OCI-M2 (cell line): ENCODE data around the gene THEMIS.
"Not testable (repeated sequence)": the region's sequence is repeated elsewhere in the genome, so short reads cannot be mapped to it uniquely, and the experiment has no call there.

ENCODE experiments used
- DNase-seq: peaks from one replicate; lab custom pipeline; 2025; ENCODE audit not compliant: unreplicated experiment; lab: John Stamatoyannopoulos, UW

THEMIS gene, protein sequence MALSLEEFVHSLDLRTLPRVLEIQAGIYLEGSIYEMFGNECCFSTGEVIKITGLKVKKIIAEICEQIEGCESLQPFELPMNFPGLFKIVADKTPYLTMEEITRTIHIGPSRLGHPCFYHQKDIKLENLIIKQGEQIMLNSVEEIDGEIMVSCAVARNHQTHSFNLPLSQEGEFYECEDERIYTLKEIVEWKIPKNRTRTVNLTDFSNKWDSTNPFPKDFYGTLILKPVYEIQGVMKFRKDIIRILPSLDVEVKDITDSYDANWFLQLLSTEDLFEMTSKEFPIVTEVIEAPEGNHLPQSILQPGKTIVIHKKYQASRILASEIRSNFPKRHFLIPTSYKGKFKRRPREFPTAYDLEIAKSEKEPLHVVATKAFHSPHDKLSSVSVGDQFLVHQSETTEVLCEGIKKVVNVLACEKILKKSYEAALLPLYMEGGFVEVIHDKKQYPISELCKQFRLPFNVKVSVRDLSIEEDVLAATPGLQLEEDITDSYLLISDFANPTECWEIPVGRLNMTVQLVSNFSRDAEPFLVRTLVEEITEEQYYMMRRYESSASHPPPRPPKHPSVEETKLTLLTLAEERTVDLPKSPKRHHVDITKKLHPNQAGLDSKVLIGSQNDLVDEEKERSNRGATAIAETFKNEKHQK

DNA sequence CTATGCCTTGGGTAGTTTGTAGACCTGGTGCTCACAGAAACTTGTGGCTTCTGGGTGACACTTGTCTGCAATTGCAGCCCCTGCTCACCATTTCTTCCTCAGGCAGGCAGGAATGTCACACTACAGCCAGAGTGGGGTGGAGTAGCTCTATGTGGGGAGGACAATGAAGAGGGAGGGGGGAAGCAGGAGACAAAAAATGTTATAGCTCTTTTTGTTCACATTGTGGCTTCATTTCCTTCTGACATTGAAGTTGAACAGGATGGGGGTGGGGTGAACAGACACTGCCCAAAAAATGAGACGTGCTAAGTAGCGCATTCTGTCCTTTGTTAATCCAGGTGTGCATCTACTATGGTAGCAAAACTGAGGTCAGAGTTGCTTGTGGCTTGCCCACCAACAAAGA is at the start of gene THEMIS:
THEMIS (minus strand) TSS at position 124 of the 400 bp plus-strand sequence. CDS start 126 bp downstream, outside the sequence.
- DNase-seq: no peak

DNA sequence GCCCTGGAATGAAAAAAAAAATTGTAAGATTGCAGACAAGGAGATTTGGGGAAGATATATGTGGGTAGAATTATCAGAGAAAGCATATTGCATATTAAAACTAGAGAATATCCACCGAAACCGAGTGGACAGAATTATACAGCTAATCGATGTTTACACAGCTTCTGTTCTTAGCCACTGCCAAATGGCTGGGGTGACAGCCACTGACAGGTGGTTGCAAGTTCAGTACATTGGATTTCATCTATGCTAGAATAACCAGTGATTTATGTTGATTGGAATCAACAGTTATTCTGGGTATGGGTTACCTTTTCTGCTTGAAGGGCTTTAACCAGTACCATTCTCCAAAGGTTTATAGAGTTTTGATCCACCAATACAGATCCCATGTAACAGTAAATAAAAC is 48.4 kb upstream of the THEMIS start:
- no peak for DNase-seq

DNA sequence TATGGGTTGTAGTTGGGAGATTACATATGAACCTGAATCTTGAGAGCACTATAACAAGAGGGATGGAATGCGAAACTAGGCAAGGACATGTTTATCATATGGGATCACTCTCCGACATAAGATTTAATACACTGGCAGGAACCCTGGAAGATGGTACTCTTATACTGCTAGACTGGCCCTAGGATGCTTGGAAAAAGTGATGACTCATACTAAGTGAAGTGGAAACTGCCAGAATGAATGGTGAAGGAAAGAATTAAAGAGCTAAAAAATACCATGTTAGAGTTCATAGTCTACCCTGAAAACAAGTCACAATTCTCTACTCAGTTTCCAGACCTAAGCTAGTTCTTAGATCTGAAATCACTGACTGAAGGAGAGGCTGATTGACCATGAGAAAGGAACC is 45.5 kb upstream of the THEMIS start:
- no peak for DNase-seq

DNA sequence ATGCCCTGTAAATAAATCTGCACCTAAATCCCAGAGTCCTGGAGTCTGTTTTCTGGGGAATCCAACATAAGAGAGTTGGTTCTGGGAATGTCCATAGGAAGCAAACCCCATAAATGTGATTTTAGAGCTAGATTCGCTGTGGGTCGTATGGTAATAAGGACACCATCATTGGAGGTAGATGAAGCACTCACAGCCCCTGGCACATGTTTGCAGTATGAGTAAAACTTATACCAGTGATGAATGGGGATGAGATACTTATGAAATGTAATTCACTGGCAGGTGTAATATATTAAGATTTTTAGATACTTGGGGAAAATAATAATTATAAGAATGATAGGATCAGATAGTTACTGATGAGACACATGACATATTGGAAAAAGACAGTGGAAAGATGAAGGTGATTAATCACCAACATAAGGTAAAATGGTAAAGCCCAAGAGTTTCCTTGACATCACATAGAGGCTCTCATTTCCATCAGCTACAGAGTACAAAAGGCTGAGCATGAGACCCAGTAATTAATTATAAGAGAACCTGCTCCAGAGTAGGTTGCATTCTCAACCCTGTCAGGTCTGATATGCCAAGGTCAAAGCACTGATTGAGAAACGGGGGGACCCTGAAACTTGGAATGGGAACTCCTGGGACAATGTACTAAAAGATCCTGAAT is 44.7 kb upstream of the THEMIS start:
- no peak for DNase-seq

DNA sequence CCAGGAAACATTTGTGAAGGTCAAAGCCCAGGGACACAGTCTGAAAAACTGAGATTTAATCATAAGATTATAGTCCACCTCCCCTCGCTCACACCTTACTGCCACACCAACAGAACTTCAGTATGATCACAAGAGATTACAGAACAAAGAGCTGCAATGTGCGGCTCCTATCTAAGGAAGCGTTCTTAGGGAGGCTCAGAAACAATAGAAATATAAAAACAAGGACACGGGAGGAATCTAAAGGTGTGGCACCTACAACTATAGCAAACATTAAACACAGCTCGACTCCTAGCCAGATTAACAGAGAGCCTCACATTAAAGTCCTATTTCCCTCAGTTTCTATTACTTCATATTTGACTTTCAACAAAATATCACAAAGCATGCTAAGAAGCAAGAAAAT is 40.4 kb upstream of the THEMIS start:
- DNase-seq: no peak

DNA sequence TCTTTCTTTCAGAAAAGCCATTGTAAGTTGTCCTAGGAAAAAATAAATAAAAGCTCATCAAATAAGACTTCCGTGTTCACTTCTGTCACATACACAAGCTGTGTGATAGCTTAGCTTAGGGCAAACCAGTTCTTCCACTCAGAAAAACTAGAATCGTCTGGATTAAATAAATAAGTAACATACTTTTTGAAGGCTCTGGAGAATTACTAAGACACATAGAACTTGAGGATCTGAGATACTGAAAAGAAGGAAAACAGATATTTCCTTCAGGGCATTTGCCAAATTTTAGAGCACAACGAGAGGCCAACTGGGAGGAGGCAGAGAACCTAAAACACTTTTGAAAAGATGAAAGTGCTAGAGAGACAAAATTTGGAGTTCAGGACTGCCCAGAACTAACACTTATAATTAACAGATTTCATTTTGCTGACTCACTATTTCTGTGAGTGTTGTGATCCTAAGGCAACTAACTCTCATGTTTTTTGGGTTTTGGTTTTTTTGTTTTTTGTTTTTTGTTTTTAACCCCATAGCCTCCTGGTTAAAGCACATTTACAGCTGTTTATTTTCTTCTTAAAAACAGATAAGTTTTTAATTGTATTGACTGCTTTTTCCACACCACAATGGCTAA is 38.7 kb upstream of the THEMIS start:
- DNase-seq: no peak

DNA sequence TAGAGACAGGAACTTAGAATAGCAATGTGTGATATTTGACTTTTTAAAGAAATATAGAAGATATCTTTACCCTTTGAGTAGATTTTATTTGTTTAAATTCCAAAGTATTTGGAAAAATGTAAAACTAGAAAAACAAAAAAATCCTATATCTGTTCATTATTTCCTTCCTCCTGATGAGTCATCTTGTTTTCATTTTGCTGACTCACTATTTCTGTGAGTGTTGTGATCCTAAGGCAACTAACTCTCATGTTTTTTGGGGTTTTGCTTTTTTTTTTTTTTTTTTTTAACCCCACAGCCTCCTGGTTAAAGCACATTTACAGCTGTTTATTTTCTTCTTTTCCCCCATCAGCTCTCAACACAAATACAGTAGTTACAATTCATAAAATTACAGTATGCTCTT is 37.8 kb upstream of the THEMIS start:
- DNase-seq: no peak

DNA sequence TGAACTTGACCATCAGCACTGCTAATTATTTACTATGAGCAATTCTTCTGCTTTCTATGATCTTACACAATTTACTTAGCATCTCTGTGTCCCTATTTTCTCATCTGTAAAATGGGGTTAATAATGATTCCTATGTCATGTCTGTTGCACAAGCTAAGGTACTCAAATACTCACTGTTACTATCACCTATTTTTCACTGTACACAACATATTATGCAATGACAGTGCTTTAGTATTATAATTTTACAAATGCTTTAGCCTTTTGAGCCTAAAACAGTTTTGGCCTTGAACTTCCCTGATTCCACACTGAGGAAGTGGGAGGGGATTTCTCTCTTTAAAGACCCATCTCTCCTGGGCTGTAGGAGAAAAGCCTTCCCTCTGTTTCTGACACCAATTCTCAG is 36.9 kb upstream of the THEMIS start:
- DNase-seq: no peak

DNA sequence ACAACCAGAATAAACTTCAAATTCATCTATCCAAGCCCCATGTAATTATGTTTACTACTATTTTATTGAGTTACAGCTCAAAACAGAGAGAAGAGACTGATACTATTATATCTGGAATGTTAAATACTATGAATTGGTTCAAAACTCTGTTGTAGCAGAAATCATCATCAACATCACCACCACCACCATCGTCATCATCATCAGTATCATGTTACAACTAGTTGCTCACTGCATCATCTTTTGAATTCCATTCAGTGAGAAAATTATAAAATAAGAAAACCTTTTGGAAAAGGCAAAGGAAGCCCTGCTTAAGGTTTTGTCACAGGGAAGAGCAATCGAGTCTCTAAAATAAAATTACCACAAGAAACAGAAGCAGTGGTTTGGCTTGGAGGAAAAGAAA is 36.2 kb upstream of the THEMIS start:
- DNase-seq: no peak

DNA sequence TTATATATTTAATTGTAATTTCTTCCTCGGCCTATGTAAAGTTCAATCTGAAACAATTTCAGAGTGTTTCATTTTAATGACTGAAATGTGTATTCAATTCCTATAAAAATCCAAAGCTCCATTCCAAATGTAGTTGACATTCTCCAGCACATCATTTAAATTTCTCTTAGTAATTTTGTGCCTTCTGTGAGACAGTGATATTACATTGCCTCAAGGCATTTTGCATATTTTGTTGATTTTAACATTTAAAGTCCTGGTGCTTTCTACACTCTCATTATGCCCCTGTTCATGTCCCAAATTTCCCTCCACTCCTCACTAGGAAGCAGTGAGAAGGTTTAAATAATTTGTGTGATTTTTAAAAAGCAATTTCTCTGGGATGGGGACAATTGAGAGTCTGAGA is 34.1 kb upstream of the THEMIS start:
- DNase-seq: no peak

DNA sequence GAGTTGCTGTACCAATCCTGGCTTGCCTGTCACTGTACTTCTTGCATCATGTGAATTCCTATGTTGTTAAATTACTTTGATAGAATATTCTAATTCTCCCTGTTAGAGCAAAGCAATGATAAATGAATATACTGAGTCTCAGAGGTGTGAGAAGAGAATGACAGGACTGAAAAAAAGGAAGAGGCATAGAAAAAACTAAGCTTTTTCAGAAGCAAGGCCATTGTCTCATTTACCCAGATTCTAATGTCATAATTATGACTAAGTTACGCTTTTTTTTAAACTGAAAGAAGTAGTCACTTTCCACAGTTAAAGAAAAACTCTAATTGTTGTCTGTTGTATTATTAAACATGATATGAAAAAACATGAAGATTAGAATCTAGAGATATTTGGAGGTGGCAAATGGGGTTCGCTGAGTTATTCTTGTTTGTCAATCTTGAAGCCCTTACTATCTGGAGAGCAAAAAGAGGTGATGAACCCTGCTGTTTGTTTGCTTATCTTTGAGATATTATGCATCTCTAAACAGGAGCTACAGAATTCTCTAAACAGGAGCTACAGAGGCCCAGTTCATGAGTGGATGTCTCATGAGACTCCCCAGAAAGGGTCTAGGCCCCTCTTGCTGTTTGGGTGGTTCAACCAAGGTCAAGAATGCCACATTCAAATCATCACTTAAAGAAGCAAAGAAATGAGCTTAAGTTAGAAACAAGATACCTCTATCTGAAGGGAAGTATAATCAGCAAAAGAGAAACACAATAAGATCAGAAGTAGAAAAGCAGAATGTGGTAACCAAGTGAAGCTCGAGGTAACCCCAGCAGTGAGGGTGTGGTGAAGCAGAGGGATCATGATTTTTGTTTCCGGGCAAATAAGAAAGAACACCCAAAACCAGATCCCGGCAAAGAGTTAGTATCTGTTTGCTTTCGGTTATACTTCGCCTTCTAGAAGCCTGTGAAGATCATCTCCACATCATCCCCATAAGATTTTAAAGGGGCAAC is 33.3 kb upstream of the THEMIS start:
- no peak for DNase-seq

DNA sequence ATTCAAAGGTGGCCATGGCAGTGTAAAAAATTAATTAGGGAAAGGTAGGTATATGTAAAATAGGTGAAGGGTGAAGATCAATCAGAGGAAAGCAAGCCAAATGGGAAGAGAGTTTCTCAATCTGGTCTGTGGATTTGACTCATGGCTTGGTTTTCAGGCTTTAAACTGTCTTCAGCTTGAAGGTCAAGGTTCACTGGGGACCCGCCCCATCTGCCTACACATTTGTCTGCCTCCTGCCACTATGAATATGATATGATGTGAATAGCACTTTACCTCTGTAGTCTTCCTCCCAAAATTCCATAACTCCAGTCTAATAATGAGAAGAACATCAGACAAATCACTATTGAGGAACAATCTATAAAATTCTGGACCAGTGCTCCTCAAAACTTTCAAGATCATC is 32.3 kb upstream of the THEMIS start:
- no peak for DNase-seq

DNA sequence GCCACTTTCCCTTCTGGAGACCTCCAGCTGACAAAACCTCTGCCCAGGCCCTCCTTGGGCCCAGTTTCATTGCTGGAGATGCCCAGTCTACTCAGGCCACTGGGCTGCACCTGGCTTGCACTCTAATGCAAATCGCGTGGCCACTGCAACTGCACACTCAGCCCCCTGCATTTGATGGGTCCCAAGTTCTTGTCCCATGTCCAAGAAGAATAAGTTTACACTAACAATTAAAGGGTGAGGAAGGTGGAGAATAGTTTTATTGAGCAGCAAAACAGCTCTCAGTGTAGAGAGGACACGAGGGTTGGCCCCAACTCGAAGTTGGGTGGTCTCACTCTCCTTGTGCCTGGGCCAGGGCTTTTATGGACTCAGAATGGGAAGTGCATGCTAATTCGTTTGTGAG is 31.9 kb upstream of the THEMIS start:
- no peak for DNase-seq

DNA sequence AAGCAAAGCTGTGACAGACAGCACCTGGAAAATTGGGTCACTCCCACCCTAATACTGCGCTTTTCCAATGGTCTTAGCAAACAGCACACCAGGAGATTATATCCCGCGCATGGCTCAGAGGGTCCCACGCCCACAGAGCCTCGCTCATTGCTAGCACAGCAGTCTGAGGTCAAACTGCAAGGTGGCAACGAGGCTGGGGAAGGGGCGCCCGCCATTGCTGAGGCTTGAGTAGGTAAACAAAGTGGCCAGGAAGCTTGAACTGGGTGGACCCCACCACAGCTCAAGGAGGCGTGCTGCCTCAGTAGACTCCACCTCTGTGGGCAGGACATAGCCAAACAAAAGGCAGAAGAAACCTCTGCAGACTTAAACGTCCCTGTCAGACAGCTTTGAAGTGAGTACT is 25.6 kb upstream of the THEMIS start:
- not testable (repeated sequence) for DNase-seq

DNA sequence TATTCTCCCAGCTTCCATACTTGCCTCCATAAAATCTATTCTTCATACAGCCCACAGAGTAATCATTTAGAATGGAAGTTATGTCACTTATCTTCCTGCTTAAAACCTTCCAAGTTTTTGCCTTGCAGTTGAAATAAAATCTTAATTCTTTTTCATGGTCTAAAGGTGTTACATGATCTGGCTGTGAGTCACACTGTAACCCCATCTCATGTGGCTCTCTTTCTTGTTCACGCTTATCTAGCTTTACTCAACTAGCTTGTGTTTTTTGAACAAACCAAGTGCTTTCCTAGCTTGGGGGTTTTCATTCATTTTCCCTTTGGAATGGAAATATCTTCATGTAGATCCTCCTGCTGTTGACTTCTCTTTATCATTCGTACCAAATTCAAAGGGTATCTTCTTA is 23.6 kb upstream of the THEMIS start:
- DNase-seq: no peak

DNA sequence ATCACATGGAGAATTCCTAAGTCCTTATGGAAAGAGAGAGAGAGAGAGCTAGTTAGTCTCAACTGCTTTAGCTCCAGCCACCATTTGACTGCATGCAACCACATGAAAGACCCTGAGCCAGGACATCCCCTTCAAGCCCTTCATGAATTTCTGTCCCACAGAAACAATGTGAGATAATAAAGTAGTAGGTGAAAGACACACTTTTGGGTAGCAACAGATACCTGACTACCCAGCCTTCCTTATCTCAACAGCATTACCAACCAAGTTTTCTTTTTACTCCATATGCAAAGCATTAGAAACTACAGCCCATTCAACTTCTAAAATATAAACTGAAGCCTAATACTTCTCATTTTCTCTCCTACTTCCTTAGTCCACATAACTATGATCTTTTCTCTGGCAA is 23.2 kb upstream of the THEMIS start:
- DNase-seq: no peak

DNA sequence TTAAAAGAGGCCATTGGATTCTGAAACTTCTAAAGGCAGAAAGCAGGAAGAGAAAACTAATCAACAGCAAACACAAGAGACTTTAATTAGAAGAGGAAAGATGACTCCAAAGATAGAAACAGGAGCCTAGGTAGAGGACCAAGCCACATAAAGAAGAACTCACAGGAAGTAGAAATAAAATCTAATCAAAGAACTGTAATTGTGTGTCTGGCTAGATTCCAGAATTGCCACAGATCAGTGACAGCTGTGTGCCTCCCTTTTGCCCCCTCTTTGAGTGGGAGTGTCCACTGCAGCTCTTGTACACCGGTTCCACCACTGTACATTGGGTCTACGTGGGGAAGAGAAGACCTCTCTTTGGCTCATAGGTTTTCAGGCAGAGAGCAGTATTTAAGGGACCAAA is 22.3 kb upstream of the THEMIS start:
- no peak for DNase-seq

DNA sequence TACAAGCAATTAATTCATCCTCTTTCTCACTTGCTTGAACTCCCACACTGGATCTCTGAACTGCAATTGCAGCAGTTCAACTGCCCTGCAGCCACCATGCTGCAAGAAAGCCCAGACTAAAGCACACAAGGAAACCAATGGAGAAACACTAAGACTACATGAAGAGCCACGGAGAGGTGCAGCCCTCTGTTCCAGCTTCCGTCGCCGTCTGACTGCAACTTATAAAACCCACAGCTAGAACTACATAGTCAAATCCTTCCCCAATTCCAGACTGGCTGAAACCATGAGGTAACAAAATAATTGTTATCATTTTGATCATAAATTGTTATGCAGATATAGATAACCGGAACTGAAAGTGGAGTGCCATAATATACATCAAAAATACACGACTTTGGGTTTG is 21.1 kb upstream of the THEMIS start:
- no peak for DNase-seq

DNA sequence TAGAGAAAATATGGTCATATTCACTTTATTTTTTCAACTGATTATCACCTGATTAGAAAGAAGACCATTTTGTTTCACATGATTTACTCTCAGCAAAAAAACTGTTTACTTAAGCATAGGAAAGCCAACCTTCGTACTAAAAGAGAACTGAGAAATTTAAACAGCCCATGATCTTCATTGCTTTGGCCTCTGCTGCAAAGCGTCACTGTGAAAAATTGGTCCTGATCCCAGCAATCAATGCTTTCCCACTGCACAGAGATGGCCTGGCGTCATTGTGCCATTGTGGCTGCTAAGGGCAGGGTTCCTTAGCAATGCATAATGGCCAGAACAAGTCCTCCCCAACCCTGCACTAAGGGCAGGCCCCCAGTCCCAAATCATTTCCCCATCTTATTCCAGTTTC is 19.9 kb upstream of the THEMIS start:
- no peak for DNase-seq
